Epidermal melanocyte (primary cell): Measurements from ENCODE around the gene LYVE1.

Experiments
- DNase-seq: peaks from one replicate; pipeline ENCODE4 v3.0.0; 2011; ENCODE audit warnings: low spot score; ENCODE audit not compliant: insufficient read length

Gene LYVE1

GRCh38 chr11:10592331-10592730 lies 23.9 kb upstream of the LYVE1 start:
- DNase-seq: peak; percentile 54

- DNase-seq: no peak
Measured at GRCh38 chr11:10591741-10592140, 23.3 kb upstream of the LYVE1 start.

GRCh38 chr11:10590218-10590915 lies 21.9 kb upstream of the LYVE1 start:
- no peak for DNase-seq

- no peak for DNase-seq
Measured at GRCh38 chr11:10588904-10589303, 20.4 kb upstream of the LYVE1 start.

GRCh38 chr11:10587995-10588394 lies 19.5 kb upstream of the LYVE1 start:
- no peak for DNase-seq

- DNase-seq: no peak
Measured at GRCh38 chr11:10587388-10587787, 18.9 kb upstream of the LYVE1 start.

GRCh38 chr11:10584071-10584501 lies 15.6 kb upstream of the LYVE1 start:
- no peak for DNase-seq

- no peak for DNase-seq
Measured at GRCh38 chr11:10581481-10582019, 13.1 kb upstream of the LYVE1 start.

- no peak for DNase-seq
Measured at GRCh38 chr11:10580623-10581022, 12.2 kb upstream of the LYVE1 start.

- DNase-seq: no peak
Measured at GRCh38 chr11:10579700-10580099, 11.2 kb upstream of the LYVE1 start.

GRCh38 chr11:10576035-10576398 lies 7.6 kb upstream of the LYVE1 start:
- DNase-seq: no peak

GRCh38 chr11:10575346-10576034 lies 7.0 kb upstream of the LYVE1 start:
- no peak for DNase-seq

GRCh38 chr11:10573556-10573955 lies 5.1 kb upstream of the LYVE1 start:
- no peak for DNase-seq

- DNase-seq: no peak
Measured at GRCh38 chr11:10573028-10573427, 4.6 kb upstream of the LYVE1 start.

- no peak for DNase-seq
Measured at GRCh38 chr11:10572533-10572932, 4.1 kb upstream of the LYVE1 start.

- no peak for DNase-seq
Measured at GRCh38 chr11:10567446-10567845, 1.0 kb downstream of the LYVE1 start.

GRCh38 chr11:10566257-10566957 lies 2.1 kb downstream of the LYVE1 start:
- DNase-seq: no peak

- DNase-seq: no peak
Measured at GRCh38 chr11:10565493-10565892, 3.0 kb downstream of the LYVE1 start.

- no peak for DNase-seq
Measured at GRCh38 chr11:10564696-10565318, 3.7 kb downstream of the LYVE1 start.

- DNase-seq: no peak
Measured at GRCh38 chr11:10564030-10564429, 4.4 kb downstream of the LYVE1 start.

GRCh38 chr11:10561947-10562346 lies 6.5 kb downstream of the LYVE1 start:
- no peak for DNase-seq
